ENCODE data around the gene JMJD4. TPM values are rescaled to one million over a fixed set of nuclear protein-coding genes. Genes with fewer than 3 reads are reported as not detected.

The JMJD4 gene
- total RNA-seq, 1 experiment from 2014 or later: 24.4 TPM

- Histone ChIP-seq H3K56ac (ENCODE audit: insufficient read length, low read depth, low read length) (no peak overlapping the region), H3K27ac (ENCODE audit: insufficient read length, low read depth, low read length) (no peak overlapping the region), H2BK5ac (ENCODE audit: insufficient read length, low read length) (no peak overlapping the region), H4K8ac (replicated peaks; ENCODE audit: insufficient read length, low read depth, low read length) (no peak overlapping the region), H3T11ph (ENCODE audit: low read length) (no peak overlapping the region), H3K79me2 (ENCODE audit: insufficient read depth, low read length) (no peaks in the 10 kb centered on the region), H3K27me3 (ENCODE audit: insufficient read depth, low read length) (no peaks in the 10 kb centered on the region), H2BK12ac (ENCODE audit: insufficient read length, low read depth, low read length) (no peak overlapping the region), H3K4me2 (ENCODE audit: insufficient read depth, insufficient read length, low read length) (no peak overlapping the region), H2BK120ac (ENCODE audit: low read depth, low read length, poor library complexity, severe bottlenecking) (no peak overlapping the region), H4K20me1 (ENCODE audit: control insufficient read depth, insufficient read depth, insufficient read length) (no peaks in the 10 kb centered on the region), H3K23ac (ENCODE audit: insufficient read length, low read depth, low read length) (no peak overlapping the region), H3K9me3 (ENCODE audit: control insufficient read depth, low read depth, low read length) (peaks cover 32% of the 10 kb centered on the region), H2AFZ (ENCODE audit: low read length) (no peak overlapping the region), H4K91ac (ENCODE audit: insufficient read length, low read depth, low read length) (no peak overlapping the region), H3K23me2 (ENCODE audit: insufficient read length, low read depth, low read length, poor library complexity, severe bottlenecking) (no peaks in the 10 kb centered on the region), H3K18ac (ENCODE audit: insufficient read length, low read depth, low read length) (no peak overlapping the region), H3K4me1 (ENCODE audit: insufficient read depth, low read length) (no peaks in the 10 kb centered on the region), H3K79me1 (ENCODE audit: insufficient read depth, low read depth, low read length, poor library complexity, severe bottlenecking) (no peaks in the 10 kb centered on the region), H2AK5ac (ENCODE audit: insufficient read length, low read length) (no peak overlapping the region), H3K9ac (ENCODE audit: extremely low read depth, insufficient read length, low read length) (no peak overlapping the region), H2BK20ac (ENCODE audit: low read depth, low read length, poor library complexity, severe bottlenecking) (no peak overlapping the region), H3K4ac (ENCODE audit: low read depth, low read length) (no peak overlapping the region), H3K14ac (ENCODE audit: insufficient read depth, low read length) (no peak overlapping the region), H4K5ac (ENCODE audit: insufficient read length, low read depth, low read length) (no peak overlapping the region), H2BK15ac (ENCODE audit: low read depth, low read length) (no peak overlapping the region)
- Mint-ChIP-seq H3K4me1 (no peaks in the 10 kb centered on the region), H3K9me3 (peaks cover 68 to 70% of the 10 kb centered on the region in 2 experiments), H3K27ac (no peak overlapping the region), H3K27me3 (ENCODE audit: low read depth) (peaks cover 4% of the 10 kb centered on the region), H3K4me3 (no peak overlapping the region), H3K36me3 (ENCODE audit: insufficient read depth in 1 of 3, low read depth in 3 of 3) (peaks cover 8 to 18% (median 11%) of the 10 kb centered on the region in 3 experiments)
- DNase-seq: no peak
- no CpG with 5 or more reads among the region's 1 CpG for WGBS (ENCODE audit: extremely low coverage, insufficient read length, low lambda C conversion rate)
- no peak for TF ChIP-seq CTCF (conservative IDR thresholded peaks at IDR 0.05)
Observed at GRCh38 chr1:227709451-227709850, 25.7 kb downstream of the JMJD4 start.

Data from H9 (cell line).